Stimulated activated CD4-positive, alpha-beta T cell treated with anti-CD3 and anti-CD28 coated beads, Interleukin-4, amount 100 ng/mL, for 24 hours (primary cell): ENCODE data around the gene OTOF.

Source experiments
- DNase-seq: peaks from one replicate; pipeline ENCODE4 v3.0.0-alpha.2; 2020

Gene OTOF

DNA sequence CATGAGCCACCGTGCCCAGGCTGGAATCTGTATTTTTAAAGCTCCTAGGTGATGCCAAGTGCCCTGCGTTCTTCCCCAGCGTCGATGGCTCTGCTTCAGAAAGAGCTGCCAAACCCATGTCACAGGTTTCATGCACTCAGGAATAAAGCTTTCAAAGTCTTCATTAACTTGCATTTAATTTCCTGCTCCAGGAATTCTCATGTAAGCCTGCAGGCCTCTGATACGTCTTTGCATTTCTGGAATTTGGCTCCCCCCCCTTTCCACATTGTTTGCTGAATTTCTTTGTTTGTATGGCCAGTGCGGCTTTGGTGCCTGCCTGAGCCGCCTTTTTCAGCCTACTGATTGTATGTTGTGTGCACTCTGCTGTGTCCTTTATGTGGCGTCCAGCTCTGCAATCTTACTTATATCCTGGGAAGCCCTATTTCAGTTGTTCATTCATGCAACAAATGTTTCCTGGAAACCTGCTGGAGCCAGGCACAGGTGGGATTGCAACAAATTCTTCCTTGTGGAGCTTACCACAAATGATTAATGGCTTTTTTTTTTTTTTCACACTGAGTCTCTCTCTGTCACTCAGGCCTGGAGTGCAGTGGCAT lies 17.9 kb upstream of the OTOF start:
- DNase-seq = no peak

DNA sequence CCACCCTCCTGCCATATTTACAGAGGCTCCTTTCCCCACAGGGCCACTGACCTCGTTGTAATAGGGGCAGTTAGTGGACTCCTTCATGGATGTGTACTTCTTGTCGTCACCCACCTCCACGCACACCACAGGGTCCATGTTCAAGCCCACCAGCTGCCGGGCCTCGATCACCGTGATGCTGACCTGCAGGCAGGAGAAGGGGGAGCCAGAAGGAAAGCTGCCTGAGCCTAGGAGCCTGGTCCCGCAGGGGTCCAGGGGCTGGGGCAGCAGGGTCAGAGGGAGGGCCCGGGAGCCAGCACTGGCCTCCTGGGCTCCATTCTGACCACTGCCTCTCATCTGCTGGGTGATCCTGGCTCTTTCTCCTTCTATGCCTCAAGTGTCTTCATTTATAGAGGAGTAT lies 17.0 kb upstream of the OTOF start:
- no peak for DNase-seq

DNA sequence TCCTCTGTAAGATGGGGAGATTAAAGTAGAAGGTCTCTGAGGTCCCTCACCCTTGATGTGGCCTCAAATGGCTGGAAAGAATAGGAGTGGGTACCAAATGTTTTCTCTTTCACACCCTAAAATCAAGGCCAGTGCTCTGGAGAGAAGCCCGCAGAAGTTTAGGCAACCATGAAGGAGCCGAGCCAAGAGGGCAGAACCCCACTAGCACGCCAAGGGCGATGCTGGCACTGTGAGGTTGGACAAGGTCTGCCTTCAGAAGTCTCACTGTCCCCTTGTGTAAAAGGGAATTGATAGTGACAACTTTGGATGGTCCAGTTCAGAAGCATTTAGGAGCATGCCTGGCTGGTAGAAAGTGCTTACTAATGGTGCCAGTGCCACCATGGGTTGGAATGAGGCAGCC lies 16.3 kb upstream of the OTOF start:
- DNase-seq = no peak

DNA sequence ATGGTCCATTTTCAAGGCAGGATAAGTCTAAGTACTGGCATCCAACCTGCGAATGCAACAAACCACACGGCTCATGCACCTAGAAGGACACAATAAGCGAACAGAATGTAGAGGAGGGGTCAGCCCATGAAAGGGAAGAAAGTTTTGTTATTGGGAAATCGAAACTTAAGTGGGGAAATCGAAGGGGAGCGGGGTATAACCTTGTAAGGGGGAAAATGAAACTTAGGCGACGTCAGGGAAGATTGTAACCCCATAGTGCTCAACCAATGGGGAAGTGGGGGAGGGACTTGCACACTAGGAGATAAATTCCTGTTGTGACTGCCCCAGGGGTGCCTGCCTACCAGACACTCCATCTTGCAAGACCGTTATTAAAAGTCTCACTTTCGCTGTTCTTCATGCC lies 15.6 kb upstream of the OTOF start:
- DNase-seq = no peak

DNA sequence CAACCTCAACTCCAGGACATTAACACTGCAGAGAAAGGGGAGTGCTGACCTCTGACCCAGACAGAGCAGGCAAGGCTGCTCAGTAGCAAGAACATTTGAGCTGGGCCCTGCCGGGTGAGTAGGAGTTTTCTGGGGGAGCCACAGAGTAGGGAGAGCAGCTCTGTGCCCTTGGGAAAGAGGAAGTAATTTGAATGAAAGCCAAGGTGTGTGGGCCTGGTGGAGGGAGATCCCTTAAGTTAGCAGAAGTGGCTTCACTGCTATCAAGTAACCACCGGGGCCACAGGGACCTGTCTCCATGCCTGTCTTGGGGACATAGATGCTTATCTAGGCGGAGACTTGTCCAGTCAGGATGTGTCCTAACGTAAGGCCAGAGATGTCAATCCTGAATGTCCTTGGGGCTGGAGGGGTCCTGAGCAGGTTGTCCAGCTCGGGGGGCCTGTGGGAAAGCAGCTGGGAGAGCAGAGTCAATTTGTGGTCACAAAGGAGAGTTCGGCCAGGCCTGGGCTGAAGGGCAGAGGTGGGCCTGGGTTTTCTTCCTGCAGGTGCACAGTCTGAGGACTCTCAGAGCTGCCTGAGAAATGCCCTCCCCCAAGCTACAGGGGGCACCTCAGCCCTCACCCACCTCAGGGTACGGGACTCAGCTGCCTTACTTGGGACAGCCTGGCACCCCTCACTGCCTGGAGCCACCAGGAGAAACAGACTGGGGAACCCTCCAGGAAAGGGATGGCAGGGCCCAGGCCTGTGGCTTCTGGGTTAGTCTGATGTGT lies 15.0 kb upstream of the OTOF start:
- no peak for DNase-seq

DNA sequence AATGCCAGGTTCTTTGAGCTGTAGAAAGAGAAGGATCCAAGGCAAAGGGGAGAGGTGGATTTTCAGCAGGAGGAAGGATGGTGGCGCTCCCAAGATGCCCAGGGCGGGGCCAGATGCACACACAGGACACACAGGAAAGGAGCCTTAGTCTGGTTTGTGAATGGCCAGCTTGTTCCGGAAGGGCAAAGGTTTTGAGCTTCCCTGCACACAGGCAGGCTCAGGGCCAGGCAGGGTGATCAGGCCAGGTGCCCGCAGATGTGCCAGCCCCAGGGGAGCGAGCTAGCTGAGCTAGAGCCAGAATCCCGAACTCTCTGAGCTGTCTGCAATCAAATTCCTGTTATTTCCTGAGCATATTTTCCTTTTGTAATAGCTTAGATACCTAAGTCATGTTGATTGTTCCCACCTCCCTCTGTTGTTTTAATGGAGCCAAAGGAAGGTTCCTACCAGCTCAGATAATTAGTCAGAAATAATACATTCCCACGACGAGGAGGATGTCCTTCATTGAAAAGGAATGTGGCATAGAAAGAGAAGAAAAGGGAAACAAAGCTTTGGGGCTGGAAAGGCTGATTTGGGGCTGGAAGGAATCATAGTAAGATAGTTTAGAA lies 13.7 kb upstream of the OTOF start:
- DNase-seq = no peak

DNA sequence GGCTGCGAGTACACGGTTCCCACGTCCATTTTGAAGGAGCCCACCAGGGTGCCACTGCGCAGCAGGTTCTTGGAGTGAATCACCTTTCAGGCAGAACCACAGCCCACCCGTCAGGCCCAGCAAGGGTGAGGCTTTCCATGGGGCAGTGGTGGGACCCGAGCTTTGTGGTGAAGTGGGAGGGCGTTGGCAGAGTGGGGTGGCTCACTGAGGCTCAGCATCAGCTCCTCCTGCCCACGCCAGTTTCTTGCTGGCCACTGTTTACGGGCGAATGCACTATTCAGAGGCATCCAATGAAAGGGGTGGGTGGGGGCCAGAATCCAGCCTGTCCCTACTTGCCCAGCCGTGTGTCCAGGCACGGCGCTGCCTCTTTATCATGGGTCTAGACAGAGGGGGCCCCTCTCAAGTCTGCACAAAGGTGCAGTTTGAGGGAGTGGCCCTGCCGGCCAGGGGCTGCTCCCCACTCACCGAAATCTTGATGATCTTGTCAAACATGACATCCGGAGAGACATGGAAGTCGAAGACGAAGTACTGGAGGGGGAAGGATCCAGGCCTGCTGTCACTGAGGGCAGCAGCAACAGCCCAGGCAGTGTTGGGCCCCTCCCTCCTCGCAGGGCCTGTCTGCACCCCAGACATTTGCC lies 11.4 kb upstream of the OTOF start:
- DNase-seq = no peak

DNA sequence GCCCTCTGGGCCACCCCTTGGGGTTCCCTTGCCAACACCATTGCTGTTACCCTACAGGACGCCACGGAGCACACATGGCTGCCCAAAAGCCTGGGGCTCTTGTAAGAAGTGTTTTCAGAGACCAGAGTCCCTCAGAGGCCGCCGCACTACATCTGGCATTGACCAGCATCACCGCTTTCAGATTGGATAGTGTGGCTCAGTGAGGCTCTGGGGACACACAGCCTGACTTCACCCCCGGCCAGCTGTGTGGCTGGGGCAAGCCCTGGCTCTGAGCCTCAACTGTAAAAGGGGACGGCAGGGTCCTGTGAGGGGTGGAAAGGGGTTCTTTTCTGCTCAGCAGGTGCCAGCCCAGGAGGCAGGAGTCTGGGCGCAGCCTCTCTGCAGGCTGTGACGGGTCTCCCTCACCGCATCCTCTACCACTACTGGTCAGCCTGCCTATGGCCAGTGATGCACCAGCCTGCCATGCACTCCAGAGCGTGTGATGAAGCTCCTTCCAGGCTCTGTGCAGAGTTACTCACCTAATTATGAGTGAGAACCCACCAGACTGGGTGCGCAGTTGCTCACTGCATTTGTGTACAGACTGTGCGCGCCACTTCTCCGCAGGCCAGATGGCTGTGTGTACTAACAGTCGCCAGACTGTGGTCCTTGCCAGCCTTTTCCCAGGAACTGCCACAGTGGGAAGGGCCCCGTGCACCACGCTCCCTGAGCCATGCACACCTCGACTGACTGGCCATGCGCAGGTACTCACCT lies 10.7 kb upstream of the OTOF start:
- no peak for DNase-seq

DNA sequence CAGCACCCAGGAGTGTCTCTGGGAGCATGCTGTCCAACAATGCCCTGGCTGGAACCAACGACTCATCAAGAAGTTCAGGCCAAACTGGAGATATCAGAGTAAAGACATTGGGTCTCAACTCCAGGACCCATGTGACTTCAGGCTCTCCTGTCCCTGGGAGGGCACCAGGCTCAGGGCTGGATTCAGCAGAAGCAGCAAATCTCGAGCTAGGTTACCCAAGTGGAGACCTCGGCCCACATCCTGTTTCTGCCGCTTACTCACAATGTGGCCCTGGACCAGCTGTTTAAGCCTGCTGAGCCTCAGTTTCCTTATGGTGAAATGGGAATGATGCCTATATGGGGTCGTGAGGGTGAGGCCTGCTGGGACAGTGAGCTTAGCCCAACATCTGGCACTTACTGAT lies 9.3 kb upstream of the OTOF start:
- no peak for DNase-seq

DNA sequence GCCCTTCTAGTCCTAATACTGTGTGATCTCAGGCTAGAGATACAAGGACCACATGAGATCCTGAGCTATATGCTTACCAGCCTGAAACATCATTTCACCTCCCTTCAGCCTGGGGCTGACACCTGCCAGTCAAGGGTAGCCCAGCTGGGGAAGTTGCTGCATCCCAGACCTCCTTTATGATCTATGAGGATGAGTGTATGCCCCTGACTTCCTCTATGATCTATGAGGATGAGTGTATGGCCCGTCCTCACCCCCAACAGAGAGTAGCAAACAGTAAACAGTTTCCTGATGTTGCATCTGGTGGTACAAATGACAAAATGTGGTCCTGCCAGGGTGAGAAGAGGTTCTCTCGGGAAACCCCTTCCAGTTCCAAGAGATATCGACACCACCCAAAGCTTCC lies 8.9 kb upstream of the OTOF start:
- no peak for DNase-seq

DNA sequence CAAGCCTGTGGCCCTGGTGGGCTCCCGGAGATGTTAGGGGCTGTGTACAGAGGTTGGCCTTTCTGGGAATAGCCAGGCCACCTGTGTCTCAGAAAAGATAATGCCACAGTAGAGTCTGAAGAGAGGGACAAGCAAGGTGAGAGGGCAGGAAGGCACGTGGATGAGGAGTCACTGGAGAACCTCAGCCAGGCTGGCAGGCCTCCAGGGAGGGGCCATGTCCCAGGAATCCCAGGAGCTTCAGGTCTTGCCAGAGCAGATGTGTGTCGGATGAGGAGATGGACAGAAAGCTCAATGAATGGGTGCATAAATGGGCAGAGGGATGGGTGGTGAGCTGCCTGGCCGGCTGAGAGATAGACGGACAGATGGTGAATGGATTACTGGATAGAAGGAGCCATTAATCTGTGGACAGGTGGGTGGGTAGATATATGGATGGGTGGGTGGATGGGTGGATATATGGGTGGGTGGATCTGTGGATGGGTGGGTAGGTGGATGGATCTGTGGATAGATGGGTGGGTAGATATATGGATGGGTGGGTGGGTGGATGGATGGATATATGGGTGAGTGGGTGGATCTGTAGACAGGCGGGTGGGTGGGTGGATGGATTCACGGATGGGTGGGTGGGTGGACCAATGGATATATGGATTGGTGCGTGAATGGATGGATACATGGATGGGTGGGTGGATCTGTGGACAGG lies 7.9 kb upstream of the OTOF start:
- no peak for DNase-seq

DNA sequence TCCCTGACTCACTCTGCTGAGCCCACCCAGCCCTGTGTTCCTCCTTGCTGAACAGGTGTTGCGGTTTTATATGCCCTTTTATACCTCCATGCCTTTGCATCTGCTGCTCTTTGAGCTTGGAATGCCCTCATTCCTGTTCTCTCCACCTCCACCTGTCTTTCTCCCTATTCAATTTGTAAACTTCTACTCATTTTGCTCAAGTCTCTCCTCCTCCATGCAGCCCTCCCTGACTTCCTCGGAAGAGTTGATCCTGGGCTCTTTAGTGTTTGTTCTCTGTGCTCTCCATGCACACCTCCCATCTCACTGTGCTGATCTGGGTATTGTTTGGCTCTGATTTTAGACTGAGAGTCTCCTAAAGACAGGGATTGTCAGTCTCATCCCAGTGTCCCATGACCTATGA lies 7.2 kb upstream of the OTOF start:
- no peak for DNase-seq

DNA sequence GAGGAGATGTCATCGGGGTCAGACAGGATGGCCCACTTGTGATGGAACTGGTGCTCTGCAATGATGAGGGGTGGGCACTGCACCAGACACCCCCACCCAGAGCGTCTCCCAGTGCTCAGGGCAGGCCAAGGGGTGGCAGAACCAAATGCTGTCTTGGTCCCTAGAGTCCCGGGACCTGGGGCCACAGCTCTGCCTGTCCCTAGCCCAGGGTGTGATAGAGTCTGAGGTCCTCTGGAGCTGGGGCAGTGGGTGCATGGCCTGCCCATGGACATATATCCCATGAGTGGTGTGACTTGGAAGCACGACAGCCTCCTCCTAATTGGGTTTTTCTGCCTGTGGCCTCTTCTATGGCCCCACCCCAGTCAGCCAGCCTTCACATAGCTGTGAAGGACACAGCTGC lies 6.7 kb upstream of the OTOF start:
- DNase-seq = no peak

DNA sequence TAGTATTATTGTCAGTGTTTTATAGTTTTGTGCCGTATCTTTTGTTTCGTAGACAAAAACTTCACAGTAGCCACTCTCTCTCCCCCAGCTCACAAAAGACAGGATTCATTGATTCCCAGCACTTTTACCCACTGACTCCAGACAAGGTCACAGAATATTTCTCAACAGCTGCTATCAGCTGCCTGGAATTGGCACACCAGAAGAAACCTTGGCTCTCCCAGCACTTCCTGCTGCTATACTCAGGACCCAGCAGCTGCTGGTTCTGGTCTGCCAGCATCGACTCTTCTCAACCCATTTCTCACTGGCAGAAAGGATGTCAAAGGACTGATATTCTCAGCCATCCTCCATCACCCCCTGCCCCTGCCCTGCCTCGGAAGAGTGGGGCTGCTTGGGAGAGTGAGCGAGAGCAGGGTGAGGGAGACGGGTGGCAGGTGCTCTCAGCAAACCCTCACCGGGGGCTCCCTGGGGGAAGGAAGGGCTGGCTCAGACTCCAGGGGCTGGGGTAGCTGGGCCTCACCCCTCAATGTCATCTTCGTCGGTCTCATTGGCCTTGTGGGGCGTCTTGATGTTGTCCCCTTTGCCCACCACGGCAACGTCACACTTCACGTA lies 6.1 kb upstream of the OTOF start:
- no peak for DNase-seq

DNA sequence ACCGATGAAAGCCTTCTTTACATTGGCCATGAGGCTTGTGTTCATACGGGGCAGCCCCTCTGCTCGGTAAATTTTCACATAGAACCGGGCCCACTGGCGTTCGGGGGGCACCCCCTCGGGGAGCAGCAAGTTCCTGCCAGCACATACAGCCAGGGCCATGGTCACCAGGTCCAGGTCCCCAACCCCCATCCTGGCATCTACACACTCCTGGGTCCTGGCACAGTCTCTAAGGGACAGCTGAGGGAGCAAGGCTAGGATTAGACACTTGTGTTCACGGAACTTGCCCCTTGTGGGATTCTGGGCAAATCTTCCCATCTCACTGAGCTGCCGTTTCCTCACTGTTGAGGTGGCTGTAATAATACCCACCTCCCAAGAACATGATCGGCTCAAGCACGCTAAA lies 5.6 kb upstream of the OTOF start:
- DNase-seq = no peak

DNA sequence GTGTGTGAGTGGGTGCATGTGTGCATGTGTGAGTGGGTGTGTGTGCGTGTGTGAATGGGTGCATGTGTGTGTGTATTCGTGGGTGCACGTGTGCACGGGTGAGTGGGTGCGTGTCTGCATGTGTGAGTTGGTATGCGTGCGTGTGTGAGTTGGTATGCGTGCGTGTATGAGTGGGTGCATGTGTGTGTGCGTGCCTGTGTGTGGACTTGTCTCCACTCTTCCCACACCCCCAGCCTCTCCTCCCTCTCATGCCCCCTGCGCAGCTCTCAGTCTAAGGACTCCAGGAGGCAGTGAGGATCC lies 5.1 kb upstream of the OTOF start:
- no peak for DNase-seq

DNA sequence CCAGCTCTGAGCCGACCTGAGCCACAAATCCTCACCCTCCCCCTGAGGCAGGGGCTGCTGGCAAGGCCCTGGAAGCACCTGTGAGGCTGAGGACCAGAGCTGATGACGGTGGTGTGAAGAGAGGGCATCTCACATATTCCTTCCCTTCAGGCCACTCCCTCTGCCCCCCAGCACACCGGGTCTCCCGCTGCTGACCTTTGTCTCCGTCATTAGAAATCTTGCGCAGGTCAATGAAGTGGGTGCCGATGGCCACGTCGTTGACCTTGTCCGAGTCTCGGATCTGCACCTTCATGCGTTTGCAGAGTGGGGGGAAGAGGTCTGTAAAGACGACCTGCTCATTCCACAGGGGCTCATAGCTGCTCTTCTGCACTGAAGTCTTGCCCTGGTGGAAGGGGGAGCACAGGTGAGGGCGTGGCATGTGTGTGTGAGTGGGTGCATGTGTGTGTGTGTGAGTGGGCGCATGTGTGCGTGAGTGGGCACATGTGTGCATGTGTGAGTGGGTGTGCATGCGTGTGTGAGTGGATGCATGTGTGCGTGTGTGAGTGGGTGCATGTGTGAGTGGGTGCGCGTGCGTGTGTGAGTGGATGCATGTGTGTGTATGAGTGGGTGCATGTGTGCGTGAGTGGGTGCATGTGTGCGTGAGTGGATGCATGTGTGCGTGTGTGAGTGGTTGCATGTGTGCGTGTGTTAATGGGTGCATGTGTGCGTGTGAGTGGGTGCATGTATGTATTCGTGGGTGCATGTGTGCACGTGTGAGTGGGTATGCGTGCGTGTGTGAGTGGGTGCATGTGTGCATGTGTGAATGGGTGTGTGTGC lies 4.5 kb upstream of the OTOF start:
- no peak for DNase-seq

DNA sequence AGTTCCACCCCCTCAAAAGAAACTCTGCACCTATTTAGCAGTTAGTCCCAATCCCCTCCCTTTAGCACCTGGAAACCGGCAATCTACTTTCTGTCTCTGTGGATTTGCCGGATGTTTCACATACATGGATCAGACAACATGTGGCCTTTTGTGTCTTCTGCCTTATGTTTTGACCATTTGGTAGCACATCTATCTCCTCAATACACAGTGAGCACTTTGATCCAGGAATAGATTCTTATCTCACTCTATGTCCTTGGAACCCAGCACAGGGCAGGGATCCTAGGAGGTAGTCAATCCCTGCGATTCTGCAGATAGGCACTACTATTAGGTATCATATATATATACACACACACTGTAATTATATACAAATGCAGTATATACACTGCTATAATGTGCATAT lies 3.8 kb upstream of the OTOF start:
- DNase-seq = no peak

DNA sequence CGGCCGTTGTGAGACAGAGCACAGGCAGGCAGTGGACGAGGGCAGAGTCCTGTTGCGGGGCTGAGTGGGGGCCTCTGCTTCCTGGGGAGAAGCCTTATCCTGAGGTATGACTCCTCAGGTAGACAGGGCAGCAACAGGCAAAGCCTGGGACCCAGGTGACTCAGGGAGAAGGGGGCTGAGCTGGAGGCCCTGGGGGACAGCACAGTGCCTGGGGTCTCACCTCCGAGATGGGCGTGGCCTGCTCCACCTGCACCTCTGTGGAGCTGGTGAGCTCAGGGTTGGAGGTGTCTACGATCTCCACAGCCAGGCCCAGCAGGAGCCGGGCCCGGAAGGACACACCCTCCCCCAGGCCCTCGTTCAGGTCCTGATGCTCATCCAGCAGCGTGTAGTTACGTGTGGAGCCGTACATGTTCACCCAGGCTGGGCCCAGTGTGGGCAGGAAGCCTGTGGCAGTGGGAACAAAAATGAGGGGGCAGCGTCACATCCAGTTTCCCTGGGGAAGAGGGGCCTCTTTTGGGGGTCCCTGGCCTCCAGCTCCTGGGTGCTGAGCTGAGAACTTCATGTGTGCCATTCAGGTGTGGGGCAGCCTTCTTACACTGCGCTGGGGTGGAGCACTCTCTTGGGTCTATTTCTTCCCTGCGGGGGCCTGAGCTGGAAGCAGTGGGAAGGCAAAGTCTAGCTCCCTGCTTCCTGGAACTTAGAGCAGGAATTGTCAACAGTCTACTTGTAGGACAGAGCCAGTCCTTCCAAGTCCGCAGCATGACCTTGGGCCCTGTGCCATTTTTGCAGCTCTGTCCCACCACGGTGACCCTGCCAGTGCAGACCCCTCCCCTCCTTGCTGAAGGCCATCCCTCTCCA lies 2.9 kb upstream of the OTOF start:
- DNase-seq = no peak

DNA sequence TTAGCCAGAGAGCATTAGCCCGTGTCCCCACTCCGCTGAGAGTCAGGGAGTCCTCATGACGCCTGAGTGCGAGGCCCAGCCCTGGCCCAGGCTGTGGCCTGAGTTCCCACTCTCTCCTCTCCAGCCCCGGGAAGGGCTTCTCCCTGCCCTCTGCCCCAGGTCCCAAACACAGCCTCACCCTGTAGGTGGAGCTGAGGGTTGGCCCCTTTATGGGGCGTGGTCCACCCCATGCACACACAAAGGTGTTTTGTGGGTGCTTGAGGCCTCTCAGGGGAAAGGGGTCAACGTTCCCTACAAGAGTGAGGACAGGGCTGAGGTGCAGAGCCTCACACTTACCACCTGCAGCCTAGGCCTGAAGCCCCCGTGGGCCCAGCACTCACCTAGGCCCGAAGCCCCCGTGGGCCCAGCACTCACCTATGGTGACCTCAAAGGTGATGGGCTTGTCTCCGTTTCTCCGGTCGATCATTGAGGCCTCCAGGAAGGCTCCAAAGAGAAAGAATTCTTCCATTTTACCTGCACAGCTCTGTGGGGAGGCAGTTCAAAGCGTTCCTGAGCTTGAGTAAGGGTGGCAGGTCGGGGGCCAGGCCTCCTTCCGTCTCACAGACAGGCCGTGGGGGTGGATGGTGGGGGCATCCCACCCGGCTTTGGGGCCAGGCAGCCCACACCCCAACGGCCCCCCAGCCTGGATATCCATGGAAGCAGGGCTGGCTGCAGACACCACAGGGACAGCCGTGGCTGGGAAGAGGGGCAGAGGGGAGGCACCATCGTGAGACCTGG lies 2.1 kb upstream of the OTOF start:
- DNase-seq = no peak
